Measurements from ENCODE around the gene RRAD.
"Not testable (repeated sequence)": the region's sequence is repeated elsewhere in the genome, so short reads cannot be mapped to it uniquely, and the experiment has no call there.

RRAD gene, protein sequence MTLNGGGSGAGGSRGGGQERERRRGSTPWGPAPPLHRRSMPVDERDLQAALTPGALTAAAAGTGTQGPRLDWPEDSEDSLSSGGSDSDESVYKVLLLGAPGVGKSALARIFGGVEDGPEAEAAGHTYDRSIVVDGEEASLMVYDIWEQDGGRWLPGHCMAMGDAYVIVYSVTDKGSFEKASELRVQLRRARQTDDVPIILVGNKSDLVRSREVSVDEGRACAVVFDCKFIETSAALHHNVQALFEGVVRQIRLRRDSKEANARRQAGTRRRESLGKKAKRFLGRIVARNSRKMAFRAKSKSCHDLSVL

GRCh38 chr16:66925322-66925840 is at the start of gene RRAD:
RRAD (minus strand) TSS chr16:66925535; CDS start chr16:66925179, 356 bp downstream.
- no peak for DNase-seq

DNA sequence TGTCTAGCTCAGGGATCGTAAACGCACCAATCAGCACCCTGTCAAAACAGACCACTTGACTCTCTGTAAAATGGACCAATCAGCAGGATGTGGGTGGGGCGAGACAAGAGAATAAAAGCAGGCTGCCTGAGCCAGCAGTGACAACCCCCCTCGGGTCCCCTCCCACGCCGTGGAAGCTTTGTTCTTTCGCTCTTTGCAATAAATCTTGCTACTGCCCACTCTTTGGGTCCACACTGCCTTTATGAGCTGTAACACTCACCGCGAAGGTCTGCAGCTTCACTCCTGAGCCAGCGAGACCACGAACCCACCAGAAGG is 49.6 kb upstream of the RRAD start:
- not testable (repeated sequence) for DNase-seq

DNA sequence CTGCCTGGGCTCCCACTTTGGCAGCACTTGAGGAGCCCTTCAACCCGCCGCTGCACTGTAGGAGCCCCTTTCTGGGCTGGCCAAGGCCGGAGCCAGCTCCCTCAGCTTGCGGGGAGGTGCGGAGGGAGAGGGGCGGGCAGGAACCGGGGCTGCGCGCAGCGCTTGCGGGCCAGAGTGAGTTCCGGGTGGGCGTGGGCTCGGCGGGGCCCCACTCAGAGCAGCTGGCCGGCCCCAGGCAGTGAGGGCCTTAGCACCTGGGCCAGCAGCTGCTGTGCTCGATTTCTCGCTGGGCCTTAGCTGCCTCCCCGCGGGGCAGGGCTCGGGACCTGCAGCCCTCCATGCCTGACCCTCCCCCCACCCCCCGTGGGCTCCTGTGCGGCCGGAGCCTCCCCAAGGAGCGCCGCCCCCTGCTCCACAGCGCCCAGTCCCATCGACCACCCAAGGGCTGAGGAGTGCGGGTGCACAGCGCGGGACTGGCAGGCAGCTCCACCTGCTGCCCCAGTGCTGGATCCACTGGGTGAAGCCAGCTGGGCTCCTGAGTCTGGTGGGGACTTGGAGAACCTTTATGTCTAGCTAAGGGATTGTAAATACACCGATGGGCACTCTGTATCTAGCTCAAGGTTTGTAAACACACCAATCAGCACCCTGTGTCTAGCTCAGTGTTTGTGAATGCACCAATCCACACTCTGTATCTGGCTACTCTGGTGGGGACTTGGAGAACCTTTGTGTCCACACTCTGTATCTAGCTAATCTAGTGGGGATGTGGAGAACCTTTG is 49.0 kb upstream of the RRAD start:
- DNase-seq, result not testable (repeated sequence)

DNA sequence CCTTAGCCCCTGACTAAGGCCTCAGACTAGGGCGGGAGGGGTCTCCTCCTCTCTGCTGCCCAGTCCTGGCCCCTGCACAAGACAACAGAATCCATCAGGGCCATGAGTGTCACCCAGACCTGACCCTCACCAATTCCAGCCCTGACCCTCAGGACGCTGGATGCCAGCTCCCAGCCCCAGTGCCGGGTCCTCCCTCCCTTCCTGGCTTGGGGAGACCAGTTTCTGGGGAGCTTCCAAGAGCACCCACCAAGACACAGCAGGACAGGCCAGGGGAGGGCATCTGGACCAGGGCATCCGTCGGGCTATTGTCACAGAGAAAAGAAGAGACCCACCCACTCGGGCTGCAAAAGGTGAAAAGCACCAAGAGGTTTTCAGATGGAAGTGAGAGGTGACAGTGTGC is 48.4 kb upstream of the RRAD start:
- DNase-seq, result no peak

DNA sequence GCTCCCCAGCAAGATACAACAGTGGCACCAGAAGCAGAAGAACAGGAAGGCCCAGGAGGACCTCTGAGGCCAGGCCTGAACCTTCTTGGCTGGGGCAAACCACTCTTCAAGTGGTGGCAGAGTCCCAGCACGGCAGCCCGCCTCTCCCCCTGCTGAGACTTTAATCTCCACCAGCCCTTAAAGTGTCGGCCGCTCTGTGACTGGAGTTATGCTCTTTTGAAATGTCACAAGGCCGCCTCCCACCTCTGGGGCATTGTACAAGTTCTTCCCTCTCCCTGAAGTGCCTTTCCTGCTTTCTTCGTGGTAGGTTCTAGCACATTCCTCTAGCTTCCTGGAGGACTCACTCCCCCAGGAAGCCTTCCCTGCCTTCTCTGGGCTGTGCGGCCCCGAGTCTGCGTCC is 47.6 kb upstream of the RRAD start:
- no peak for DNase-seq

GRCh38 chr16:66970775-66971720 is 45.7 kb upstream of the RRAD start:
- no peak for DNase-seq

DNA sequence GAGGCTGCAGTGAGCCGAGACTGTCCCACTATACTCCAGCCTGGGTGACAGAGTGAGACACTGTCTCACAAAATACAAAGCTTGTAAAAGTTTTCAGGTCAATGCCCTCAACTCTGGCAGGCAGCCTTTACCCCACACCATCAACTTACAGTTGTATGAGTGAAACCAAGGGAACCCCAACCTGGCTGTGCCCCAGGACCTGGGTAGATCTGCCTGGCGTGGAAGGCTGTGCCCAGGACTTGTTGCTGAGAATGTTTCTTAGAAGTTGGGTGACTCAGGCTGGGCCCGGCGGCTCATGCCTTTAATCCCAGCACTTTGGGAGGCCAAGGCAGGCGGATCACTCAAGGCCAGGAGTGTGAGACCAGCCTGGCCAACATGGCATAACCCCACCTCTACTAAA is 43.5 kb upstream of the RRAD start:
- DNase-seq, result no peak

DNA sequence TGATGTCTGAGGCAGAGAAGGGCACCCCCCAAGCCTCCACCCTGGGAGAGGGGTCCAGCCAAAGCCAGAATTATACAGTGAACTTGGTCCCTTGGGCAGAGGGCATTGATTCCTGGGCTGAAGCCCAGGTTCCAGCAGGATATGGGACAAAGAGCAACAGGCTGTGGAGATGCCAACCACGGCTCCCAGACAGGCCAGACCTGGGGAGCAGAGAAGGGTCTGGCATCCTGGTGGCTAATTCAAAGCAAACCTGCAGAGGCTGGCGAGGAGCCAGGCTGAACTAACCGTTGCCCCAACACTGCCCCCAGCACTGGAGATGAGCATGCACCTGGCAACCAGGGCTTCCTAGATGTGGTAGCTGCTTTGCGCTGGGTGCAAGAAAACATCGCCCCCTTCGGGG is 38.7 kb upstream of the RRAD start:
- DNase-seq, result no peak

DNA sequence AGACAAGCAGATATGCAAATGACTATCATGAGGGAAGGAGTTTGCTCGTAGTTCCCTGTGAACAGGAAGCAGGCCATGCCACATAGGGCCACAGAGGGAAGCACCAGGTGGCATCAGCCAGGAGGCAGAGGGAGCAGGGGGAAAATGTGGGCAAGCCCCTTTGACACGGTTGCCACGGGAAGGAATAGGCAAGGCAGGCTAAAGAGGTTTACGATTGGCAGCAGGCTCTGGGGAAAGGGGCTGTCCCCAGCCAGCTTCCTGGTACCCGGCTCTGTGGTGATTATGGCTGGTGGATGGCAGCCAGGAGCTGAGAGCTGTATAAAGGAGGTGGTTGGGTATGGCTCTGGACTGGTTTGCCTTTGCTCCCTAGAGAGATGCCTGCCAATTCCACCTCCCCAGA is 36.6 kb upstream of the RRAD start:
- no peak for DNase-seq

- peak; percentile 57 for DNase-seq
Measured at GRCh38 chr16:66961065-66961744, 35.9 kb upstream of the RRAD start, which contains the start of gene CES3. CES3 (plus strand) TSS chr16:66961266; CDS start chr16:66961308, 42 bp downstream.

- no peak for DNase-seq
Measured at GRCh38 chr16:66960270-66960669, 34.9 kb upstream of the RRAD start.

DNA sequence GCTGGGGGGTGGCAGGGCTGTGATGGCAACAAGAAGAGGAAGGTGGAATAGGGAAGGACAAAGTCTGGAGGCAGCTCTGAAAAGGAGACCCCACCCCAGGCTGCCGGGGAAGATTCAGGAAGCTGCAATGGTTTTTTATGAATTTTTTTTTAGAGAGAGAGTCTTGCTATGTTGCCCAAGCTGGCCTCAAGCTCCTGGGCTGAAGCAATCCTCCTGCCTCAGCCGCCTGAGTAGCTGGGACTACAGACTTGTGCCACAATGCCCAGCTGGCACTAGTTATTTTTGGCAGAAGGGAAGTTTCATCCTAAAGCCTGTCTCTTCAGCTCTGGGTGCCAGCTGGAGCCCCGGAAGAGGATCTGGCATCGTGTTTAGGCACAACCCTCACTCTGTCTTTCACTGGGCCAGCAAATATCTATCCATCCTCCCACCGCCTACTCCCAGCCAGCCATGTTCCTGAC is 34.4 kb upstream of the RRAD start:
- no peak for DNase-seq

DNA sequence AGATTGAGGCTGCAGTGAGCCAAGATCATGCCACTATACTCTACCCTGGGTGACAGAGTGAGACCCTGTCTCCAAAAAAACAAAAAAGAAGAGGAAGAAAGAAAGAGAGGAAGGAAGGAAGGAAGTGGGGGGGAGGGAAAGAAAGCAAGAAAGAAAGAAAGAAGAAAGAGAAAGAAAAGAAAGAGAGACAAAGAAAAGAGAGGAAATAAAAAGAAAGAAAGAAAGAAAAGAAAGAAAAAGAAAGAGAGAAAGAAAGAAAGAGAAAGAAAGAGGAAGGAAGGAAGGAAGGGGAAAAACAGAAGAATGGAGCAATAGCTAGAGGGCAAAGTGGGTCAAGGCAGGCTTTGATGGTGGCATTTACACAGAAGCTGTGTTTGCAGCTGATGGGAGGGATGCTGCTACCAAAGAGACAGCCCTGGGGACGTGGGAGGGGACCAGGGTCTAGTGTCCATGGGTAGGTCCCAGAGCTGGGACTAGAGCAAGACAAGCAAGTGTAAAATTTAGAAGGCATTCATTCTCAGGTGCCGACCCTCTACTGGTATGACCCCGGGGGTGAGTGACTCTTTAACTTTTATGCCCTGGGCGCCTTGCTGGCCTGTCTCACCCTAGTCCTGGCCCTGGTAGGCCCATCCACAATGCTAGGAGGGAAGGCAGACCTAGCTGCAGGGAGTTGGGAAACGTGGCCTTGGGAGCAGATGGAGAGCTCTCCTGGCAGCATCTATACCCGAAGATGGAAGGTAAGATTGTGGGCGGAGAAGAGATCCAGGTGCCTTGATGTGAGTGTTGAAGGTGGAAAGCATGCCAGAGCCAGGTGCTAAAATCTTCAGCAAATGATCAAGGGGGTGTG is 33.7 kb upstream of the RRAD start:
- DNase-seq, result no peak

GRCh38 chr16:66956154-66956457 is 30.8 kb upstream of the RRAD start:
- DNase-seq, result not testable (repeated sequence)

- not testable (repeated sequence) for DNase-seq
Measured at GRCh38 chr16:66955363-66956153, 30.2 kb upstream of the RRAD start.

DNA sequence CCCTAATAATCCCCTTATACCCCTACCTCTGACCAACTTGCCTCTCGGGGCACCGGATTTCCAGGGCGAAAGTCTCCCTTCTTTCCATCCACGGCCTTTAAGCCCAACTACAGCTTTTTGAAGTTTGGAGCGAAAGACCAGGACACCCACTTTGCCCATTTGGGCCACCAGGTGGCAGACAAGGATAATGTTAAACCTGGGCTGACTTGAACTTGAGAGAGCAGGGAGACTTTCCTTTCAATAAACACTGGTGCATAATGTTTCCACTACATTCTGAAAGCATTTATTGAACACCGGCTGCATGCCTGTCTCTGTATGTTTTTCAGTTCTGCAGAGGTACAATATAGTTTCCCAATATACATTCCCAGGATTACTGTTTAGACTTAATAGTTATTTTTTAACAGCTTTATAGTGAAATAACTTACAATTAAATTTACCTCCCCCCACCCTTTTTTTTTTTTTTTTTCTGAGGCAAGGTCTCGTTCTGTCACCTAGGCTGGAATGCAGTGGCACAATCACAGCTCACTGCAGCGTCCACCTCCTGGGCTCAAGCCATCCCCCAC is 28.8 kb upstream of the RRAD start:
- peak; percentile 22 for DNase-seq

DNA sequence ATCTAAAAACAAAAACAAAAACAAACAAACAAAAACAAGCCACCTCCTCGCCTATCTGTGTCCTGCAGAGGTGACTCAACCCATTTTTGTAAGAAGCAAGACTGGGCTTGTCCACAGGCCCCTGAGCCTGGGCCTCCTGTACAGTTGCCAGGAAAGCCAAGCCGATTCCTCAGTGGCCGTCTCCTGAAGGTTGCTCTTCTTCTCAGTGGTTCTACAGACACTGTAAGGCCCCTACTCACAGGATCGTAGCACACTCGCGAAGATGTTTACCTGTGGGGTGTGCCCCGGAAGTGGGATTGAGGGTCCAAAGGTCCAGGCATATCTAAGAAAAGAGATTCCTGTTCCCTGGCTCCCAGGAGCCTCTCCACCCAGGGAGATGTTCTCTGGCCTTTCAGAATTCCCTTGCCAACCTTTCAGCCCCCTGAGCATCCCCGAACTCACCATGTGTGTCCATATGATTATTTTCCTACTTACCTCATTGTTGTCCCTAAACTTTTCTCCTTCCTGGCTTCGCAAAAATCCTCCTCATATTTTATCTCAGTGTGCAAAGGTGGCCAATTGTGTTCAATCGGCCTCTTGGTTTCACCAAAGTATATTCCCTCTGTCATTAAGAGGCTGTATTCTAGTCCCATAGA is 28.2 kb upstream of the RRAD start:
- DNase-seq, result no peak

- no peak for DNase-seq
Measured at GRCh38 chr16:66952430-66953110, 27.2 kb upstream of the RRAD start.
